Fibroblast of lung (primary cell): Measurements from ENCODE around the gene DPY19L1. TPM values are rescaled to one million over a fixed set of nuclear protein-coding genes. Genes with fewer than 3 reads are reported as not detected.

Experiments used
- DNase-seq, 2 donors: peaks; one replicate each; pipeline versions ENCODE4 v3.0.0 to v3.0.0-alpha.2; 2010; ENCODE audit warnings: low read depth in 2 of 2
- H2AFZ ChIP-seq: 2 replicates; pipeline ENCODE4 v1.5.1; 2012; ENCODE audit warnings: low read length, control low read depth, inconsistent platforms
- H3K27ac ChIP-seq: 2 replicates; pipeline ENCODE4 v1.5.1; 2011; ENCODE audit warnings: low read length, control low read depth; ENCODE audit not compliant: insufficient read depth
- H3K27me3 ChIP-seq: 2 replicates; pipeline ENCODE4 v1.5.1; 2011; ENCODE audit warnings: mild to moderate bottlenecking, low read length; ENCODE audit not compliant: control insufficient read depth, insufficient read depth
- H3K36me3 ChIP-seq: 2 replicates; pipeline ENCODE4 v1.5.1; 2011; ENCODE audit warnings: low read length; ENCODE audit not compliant: control insufficient read depth, insufficient read depth
- H3K4me1 ChIP-seq: 2 replicates; pipeline ENCODE4 v1.5.1; 2011; ENCODE audit warnings: low read length; ENCODE audit not compliant: control insufficient read depth, insufficient read depth; ENCODE audit errors: extremely low read depth
- H3K4me2 ChIP-seq: 2 replicates; pipeline ENCODE4 v1.5.1; 2011; ENCODE audit warnings: low read length, control low read depth; ENCODE audit not compliant: insufficient read depth; ENCODE audit errors: extremely low read depth
- H3K4me3 ChIP-seq, 4 experiments: fragments of 200-600 bp in 1 of 4; sonication (generic) in 1 of 4; replicated peaks in 1 of 4; 2 replicates each; pipeline ENCODE4 v1.5.1; 2011 to 2016; ENCODE audit warnings: low read length in 4 of 4, low read depth in 3 of 4, mild to moderate bottlenecking in 3 of 4, control low read depth in 2 of 4, inconsistent platforms in 1 of 4, mixed read lengths in 1 of 4; ENCODE audit not compliant: insufficient read depth in 1 of 4; ENCODE audit errors: control extremely low read depth in 1 of 4
- H3K79me2 ChIP-seq: 2 replicates; pipeline ENCODE4 v1.5.1; 2012; ENCODE audit warnings: mild to moderate bottlenecking, low read length, inconsistent platforms; ENCODE audit not compliant: control insufficient read depth, insufficient read depth
- H3K9ac ChIP-seq: 2 replicates; pipeline ENCODE4 v1.5.1; 2011; ENCODE audit warnings: mild to moderate bottlenecking, low read length, control low read depth; ENCODE audit not compliant: insufficient read depth
- H3K9me3 ChIP-seq: 2 replicates; pipeline ENCODE4 v1.5.1; 2012; ENCODE audit warnings: low read depth, low read length; ENCODE audit not compliant: control insufficient read depth, insufficient read depth
- H4K20me1 ChIP-seq: 2 replicates; pipeline ENCODE4 v1.5.1; 2011; ENCODE audit warnings: low read length; ENCODE audit not compliant: control insufficient read depth, insufficient read depth; ENCODE audit errors: extremely low read depth
- CTCF ChIP-seq, 2 donors: IDR thresholded peaks in 1 of 2; conservative IDR thresholded peaks in 1 of 2; 1 replicate in 1 of 2; 2 replicates in 1 of 2; pipeline ENCODE4 v1.5.1; 2011 to 2012; ENCODE audit warnings: low read length in 2 of 2, control low read depth in 1 of 2, inconsistent platforms in 1 of 2, low read depth in 1 of 2, mild to moderate bottlenecking in 1 of 2
- EZH2 ChIP-seq: IDR thresholded peaks from 2 replicates; pipeline ENCODE4 v1.5.1; 2012; ENCODE audit warnings: low read length, control low read depth, mild to moderate bottlenecking; ENCODE audit errors: missing control alignments
- polyA plus RNA-seq, 2 donors: library from polyadenylated mRNA; depleted of rRNA in 1 of 2; stranded (reverse) in 1 of 2; unstranded in 1 of 2; fragments of >200 nt; gene quantifications; 2 replicates each; pipeline ENCODE4 v1.2.1, GENCODE V29; 2011 to 2012; ENCODE audit warnings: missing spikeins in 1 of 2
- total RNA-seq: library from RNA; depleted of rRNA; stranded (reverse); fragments of >200 nt; gene quantifications from 2 replicates; pipeline ENCODE4 v1.2.1, GENCODE V29; 2014

Gene DPY19L1
- total and polyA plus RNA-seq, 2 donors (not counting 1 experiment from before 2014, with no cell fraction given) = 30.1 to 31.8 TPM

GRCh38 chr7:34902182-34902581, 135.1 kb downstream of the DPY19L1 start:
- H3K4me3 ChIP-seq = no peak overlapping the region
- no peaks in the 10 kb centered on the region for H3K9me3 ChIP-seq
- no peaks in the 10 kb centered on the region for H3K27me3 ChIP-seq
- H3K36me3 ChIP-seq = no peaks in the 10 kb centered on the region
- TF ChIP-seq EZH2 (no peak), CTCF (conservative IDR thresholded peaks at IDR 0.05 in 1 of 2, IDR thresholded peaks at IDR 0.05 in 1 of 2; ENCODE audit: low read depth in 1 of 2, low read length in 2 of 2) (no peak)
- H3K4me1 ChIP-seq = no peaks in the 10 kb centered on the region
- H3K9ac ChIP-seq = no peak overlapping the region
- H2AFZ ChIP-seq = no peak overlapping the region
- no peak overlapping the region for H3K27ac ChIP-seq
- H3K4me2 ChIP-seq = no peak overlapping the region
- no peaks in the 10 kb centered on the region for H3K79me2 ChIP-seq
- no peaks in the 10 kb centered on the region for H4K20me1 ChIP-seq
- DNase-seq = no peak

- no peak overlapping the region for H3K4me3 ChIP-seq
- DNase-seq = no peak
- H3K9me3 ChIP-seq = no peaks in the 10 kb centered on the region
- no peak for TF ChIP-seq EZH2
- TF ChIP-seq CTCF (conservative IDR thresholded peaks at IDR 0.05 in 1 of 2, IDR thresholded peaks at IDR 0.05 in 1 of 2; ENCODE audit: low read depth in 1 of 2, low read length in 2 of 2) = no peak
- H3K4me1 ChIP-seq = no peaks in the 10 kb centered on the region
- H3K9ac ChIP-seq = no peak overlapping the region
- no peaks in the 10 kb centered on the region for H3K36me3 ChIP-seq
- no peaks in the 10 kb centered on the region for H3K27me3 ChIP-seq
- H4K20me1 ChIP-seq = no peaks in the 10 kb centered on the region
- no peak overlapping the region for H2AFZ ChIP-seq
- H3K27ac ChIP-seq = no peak overlapping the region
- no peak overlapping the region for H3K4me2 ChIP-seq
- no peaks in the 10 kb centered on the region for H3K79me2 ChIP-seq
Observed at GRCh38 chr7:34900891-34901513, 136.3 kb downstream of the DPY19L1 start.

GRCh38 chr7:34895202-34895601, 142.1 kb downstream of the DPY19L1 start:
- TF ChIP-seq CTCF (conservative IDR thresholded peaks at IDR 0.05 in 1 of 2, IDR thresholded peaks at IDR 0.05 in 1 of 2; ENCODE audit: low read depth in 1 of 2, low read length in 2 of 2) (no peak), EZH2 (no peak)
- H2AFZ ChIP-seq = no peak overlapping the region
- H3K4me3 ChIP-seq = no peak overlapping the region
- DNase-seq = no peak
- H3K9ac ChIP-seq = no peak overlapping the region
- H3K36me3 ChIP-seq = no peaks in the 10 kb centered on the region
- H4K20me1 ChIP-seq = no peaks in the 10 kb centered on the region
- H3K9me3 ChIP-seq = no peaks in the 10 kb centered on the region
- H3K79me2 ChIP-seq = no peaks in the 10 kb centered on the region
- no peak overlapping the region for H3K27ac ChIP-seq
- no peaks in the 10 kb centered on the region for H3K4me1 ChIP-seq
- H3K4me2 ChIP-seq = no peak overlapping the region
- no peaks in the 10 kb centered on the region for H3K27me3 ChIP-seq
